Measurements from ENCODE around the gene ZBED5. TPM values are rescaled to one million over a fixed set of nuclear protein-coding genes. Genes with fewer than 3 reads are reported as not detected.
"Not testable (repeated sequence)": the region's sequence is repeated elsewhere in the genome, so short reads cannot be mapped to it uniquely, and the experiment has no call there.

Gene ZBED5
- total and polyA plus RNA-seq, 4 experiments from 2014 or later = 16.7 to 129 (median 72.0) TPM

GRCh38 chr11:10824888-10825287 is 33.0 kb downstream of the ZBED5 start:
- ChIA-PET CTCF (ENCODE audit: partially characterized antibody) (no interaction called here), POLR2A (ENCODE audit: partially characterized antibody) (interaction anchor here (2.7 kb wide), 1 partner anchor 16 kb away, joined by 7 read pairs; the partner anchor contains the start of gene EIF4G2)
- no peak overlapping the region for H3K4me3 ChIP-seq (ENCODE audit: low read length in 2 of 2)
- Mint-ChIP-seq H3K4me1 (peaks cover 4% of the 10 kb centered on the region in 4 donors), H3K9me3 (no peaks in the 10 kb centered on the region), H3K27me3 (peaks cover under 1 to 2% of the 10 kb centered on the region in 2 donors), H3K4me3 (no peak overlapping the region), H3K27ac (no peak overlapping the region), H3K36me3 (peaks cover 0 to 15% of the 10 kb centered on the region in 2 donors)
- no peak for DNase-seq
- H3K9me3 ChIP-seq (ENCODE audit: control insufficient read depth in 1 of 2, low read length in 2 of 2) = no peaks in the 10 kb centered on the region
- H3K4me1 ChIP-seq (ENCODE audit: insufficient read depth, low read length) = no peaks in the 10 kb centered on the region
- H3K27ac ChIP-seq (ENCODE audit: low read depth, low read length) = no peak overlapping the region
- no peaks in the 10 kb centered on the region for H3K36me3 ChIP-seq (ENCODE audit: insufficient read depth, low read length)
- H3K27me3 ChIP-seq (ENCODE audit: insufficient read depth, low read length) = no peaks in the 10 kb centered on the region
- intact Hi-C loops (cut with micrococcal nuclease) = no loop called here

DNA sequence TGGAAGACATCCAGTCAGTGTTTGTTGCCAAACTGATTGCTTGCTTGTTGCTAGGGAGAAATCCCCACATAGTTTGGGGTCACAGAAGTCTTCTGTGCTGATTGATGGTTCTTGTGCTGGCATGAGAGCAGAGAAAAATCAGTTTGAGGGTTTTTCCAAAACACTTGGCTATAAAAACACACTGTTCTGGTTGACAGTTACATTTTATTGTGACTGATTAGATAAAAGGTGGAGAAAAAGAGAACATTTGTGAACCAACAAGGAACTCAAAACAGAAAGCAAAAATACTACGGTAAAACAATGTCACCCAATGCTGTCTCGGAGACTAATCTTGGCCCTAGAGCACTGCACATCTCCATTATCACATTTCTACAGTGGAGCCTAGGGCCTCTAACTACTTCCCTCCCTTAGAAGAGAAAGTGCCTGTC is 34.7 kb downstream of the ZBED5 start:
- ChIA-PET POLR2A (ENCODE audit: partially characterized antibody) (no interaction called here), CTCF (ENCODE audit: partially characterized antibody) (no interaction called here)
- Mint-ChIP-seq H3K36me3 (peaks cover 0 to 13% of the 10 kb centered on the region in 2 donors), H3K27me3 (peaks cover 0 to 2% of the 10 kb centered on the region in 2 donors), H3K27ac (no peak overlapping the region), H3K4me3 (peak overlapping the region in 1 of 8 donors; percentile 4), H3K4me1 (peaks cover 4% of the 10 kb centered on the region in 4 donors), H3K9me3 (no peaks in the 10 kb centered on the region)
- intact Hi-C loops (cut with micrococcal nuclease) = no loop called here
- Histone ChIP-seq H3K9me3 (ENCODE audit: control insufficient read depth in 1 of 2, low read length in 2 of 2) (no peaks in the 10 kb centered on the region), H3K4me3 (ENCODE audit: low read length in 2 of 2) (no peak overlapping the region), H3K4me1 (ENCODE audit: insufficient read depth, low read length) (no peaks in the 10 kb centered on the region), H3K36me3 (ENCODE audit: insufficient read depth, low read length) (no peaks in the 10 kb centered on the region), H3K27ac (ENCODE audit: low read depth, low read length) (no peak overlapping the region), H3K27me3 (ENCODE audit: insufficient read depth, low read length) (no peaks in the 10 kb centered on the region)
- DNase-seq = no peak

DNA sequence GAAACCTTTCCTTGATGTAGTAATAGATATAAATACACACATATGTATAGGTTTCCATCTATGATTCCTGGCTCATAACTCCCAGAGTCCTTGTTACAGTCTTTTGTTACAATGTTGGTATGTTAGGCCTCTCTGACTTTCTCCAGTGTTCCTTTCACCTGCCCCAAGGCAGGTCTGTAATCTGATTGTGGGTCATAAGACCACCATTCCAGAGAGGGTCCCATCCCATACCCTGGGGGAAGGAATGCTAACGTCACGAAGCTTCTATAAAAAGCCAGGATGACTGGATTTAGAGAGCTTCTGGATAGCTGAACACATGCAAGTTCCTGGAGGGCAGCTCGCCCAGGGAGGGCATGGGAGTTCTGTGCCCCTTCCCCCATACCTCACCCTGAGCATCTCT is 35.4 kb downstream of the ZBED5 start:
- CTCF ChIA-PET (ENCODE audit: partially characterized antibody) = not testable (repeated sequence)

GRCh38 chr11:10818594-10818993 is 39.3 kb downstream of the ZBED5 start:
- H3K36me3 Mint-ChIP-seq = peaks cover 0 to 4% of the 10 kb centered on the region in 2 donors
- no peak for DNase-seq

More for the DNA sequence above, 35.4 kb downstream of the ZBED5 start:
- H3K27me3 ChIP-seq (ENCODE audit: insufficient read depth, low read length); H3K4me3 ChIP-seq (ENCODE audit: low read length in 2 of 2); H3K9me3 ChIP-seq (ENCODE audit: control insufficient read depth in 1 of 2, low read length in 2 of 2); H3K4me1 ChIP-seq (ENCODE audit: insufficient read depth, low read length); H3K36me3 ChIP-seq (ENCODE audit: insufficient read depth, low read length); H3K36me3 Mint-ChIP-seq; intact Hi-C loops (cut with micrococcal nuclease); DNase-seq; H3K4me1 Mint-ChIP-seq; H3K4me3 Mint-ChIP-seq; H3K27ac Mint-ChIP-seq; H3K9me3 Mint-ChIP-seq; H3K27ac ChIP-seq (ENCODE audit: low read depth, low read length); POLR2A ChIA-PET (ENCODE audit: partially characterized antibody); H3K27me3 Mint-ChIP-seq: not testable (repeated sequence)

GRCh38 chr11:10813945-10814344 is 43.9 kb downstream of the ZBED5 start:
- Mint-ChIP-seq H3K27me3 (peaks cover 4 to 7% of the 10 kb centered on the region in 2 donors), H3K27ac (peak overlapping the region in 1 of 7 donors; percentile 27), H3K4me3 (no peak overlapping the region), H3K9me3 (peaks cover 0 to under 1% (median 0%) of the 10 kb centered on the region in 8 donors), H3K4me1 (peaks cover 7 to 13% (median 8%) of the 10 kb centered on the region in 4 donors), H3K36me3 (peaks cover 0 to 2% of the 10 kb centered on the region in 2 donors)
- ChIA-PET CTCF (ENCODE audit: partially characterized antibody) (no interaction called here), POLR2A (ENCODE audit: partially characterized antibody) (interaction anchor here (2.8 kb wide), 1 partner anchor 43 kb away, joined by 12 read pairs; the partner anchor contains the start of gene ZBED5)
- Histone ChIP-seq H3K4me1 (ENCODE audit: insufficient read depth, low read length) (peaks cover 8% of the 10 kb centered on the region), H3K9me3 (ENCODE audit: control insufficient read depth in 1 of 2, low read length in 2 of 2) (no peaks in the 10 kb centered on the region), H3K4me3 (ENCODE audit: low read length in 2 of 2) (no peak overlapping the region), H3K27me3 (ENCODE audit: insufficient read depth, low read length) (no peaks in the 10 kb centered on the region), H3K36me3 (ENCODE audit: insufficient read depth, low read length) (no peaks in the 10 kb centered on the region), H3K27ac (ENCODE audit: low read depth, low read length) (no peak overlapping the region)
- intact Hi-C loops (cut with micrococcal nuclease) = no loop called here
- DNase-seq = no peak

More at GRCh38 chr11:10818594-10818993, 39.3 kb downstream of the ZBED5 start:
- H3K27me3 Mint-ChIP-seq = peaks cover 4 to 7% of the 10 kb centered on the region in 2 donors
- no peak overlapping the region for H3K27ac Mint-ChIP-seq
- no peak overlapping the region for H3K4me3 Mint-ChIP-seq
- no peaks in the 10 kb centered on the region for H3K36me3 ChIP-seq (ENCODE audit: insufficient read depth, low read length)
- ChIA-PET POLR2A (ENCODE audit: partially characterized antibody) (interaction anchor here (3.3 kb wide), 1 partner anchor 9 kb away, joined by 21 read pairs; the partner anchor contains the start of gene EIF4G2), CTCF (ENCODE audit: partially characterized antibody) (interaction anchor here (1.8 kb wide), 1 partner anchor 9 kb away, joined by 4 read pairs; no protein-coding TSS in a partner anchor)
- intact Hi-C loops (cut with micrococcal nuclease) = no loop called here
- no peaks in the 10 kb centered on the region for H3K4me1 Mint-ChIP-seq
- H3K27me3 ChIP-seq (ENCODE audit: insufficient read depth, low read length) = no peaks in the 10 kb centered on the region
- H3K27ac ChIP-seq (ENCODE audit: low read depth, low read length) = no peak overlapping the region
- no peak overlapping the region for H3K4me3 ChIP-seq (ENCODE audit: low read length in 2 of 2)
- no peaks in the 10 kb centered on the region for H3K4me1 ChIP-seq (ENCODE audit: insufficient read depth, low read length)
- H3K9me3 ChIP-seq (ENCODE audit: control insufficient read depth in 1 of 2, low read length in 2 of 2) = no peaks in the 10 kb centered on the region
- H3K9me3 Mint-ChIP-seq = no peaks in the 10 kb centered on the region

DNA sequence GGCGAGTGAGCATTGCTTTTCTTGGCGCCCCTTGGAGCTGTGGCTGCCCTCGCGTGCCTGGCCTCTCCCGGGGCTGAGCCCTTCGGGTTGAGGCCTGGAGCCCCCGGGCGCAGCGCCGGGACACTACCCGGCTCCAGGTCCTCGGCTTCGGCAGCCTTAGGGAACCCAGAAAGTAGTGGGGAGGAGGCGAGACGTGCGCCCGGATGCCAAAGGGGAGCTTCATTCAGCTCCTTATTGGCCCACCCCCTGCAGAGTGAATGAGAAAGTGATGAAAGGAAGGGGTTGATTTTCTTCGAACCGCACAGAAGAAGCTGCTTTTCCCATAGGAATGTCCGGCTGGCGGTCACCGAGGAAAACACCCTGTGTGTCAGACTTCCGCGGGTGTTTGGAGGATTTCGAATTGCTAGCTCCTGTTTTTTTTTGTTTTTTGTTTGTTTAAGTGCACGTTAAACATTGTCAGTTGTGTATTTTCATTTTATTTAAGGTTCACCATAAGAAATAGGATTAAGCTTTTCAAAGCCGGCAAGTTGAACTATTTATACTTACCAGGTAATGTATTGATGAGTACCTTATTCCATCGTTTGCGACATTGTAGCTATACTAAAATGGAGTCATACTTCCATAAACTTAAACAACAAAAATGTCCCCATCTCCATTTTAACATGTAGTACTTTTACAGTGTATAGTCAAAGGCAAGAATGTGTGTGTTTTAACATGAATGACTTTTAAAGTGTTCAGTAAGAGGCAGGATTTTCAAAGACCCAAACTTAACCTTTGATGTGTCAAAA is 48.3 kb downstream of the ZBED5 start:
- H3K4me3 ChIP-seq (ENCODE audit: low read length in 2 of 2) = peak overlapping the region; percentile 68 to 95
- peaks cover 22 to 55% (median 34%) of the 10 kb centered on the region in 4 donors for H3K4me1 Mint-ChIP-seq
- intact Hi-C loops (cut with micrococcal nuclease) = loop anchor here (1.0 to 5.0 kb wide), 10 partner anchors 58 to 1349 kb away; partner anchors contain the start of genes AMPD3, CTR9, RNF141 and USP47
- DNase-seq = no peak
- H3K9me3 ChIP-seq (ENCODE audit: control insufficient read depth in 1 of 2, low read length in 2 of 2) = no peaks in the 10 kb centered on the region
- H3K27ac Mint-ChIP-seq = peak overlapping the region; percentile 98 to 100 (median 99)
- peaks cover 36% of the 10 kb centered on the region for H3K4me1 ChIP-seq (ENCODE audit: insufficient read depth, low read length)
- peaks cover 27 to 41% of the 10 kb centered on the region in 2 donors for H3K36me3 Mint-ChIP-seq
- peaks cover 0 to 4% (median 0%) of the 10 kb centered on the region in 8 donors for H3K9me3 Mint-ChIP-seq
- H3K36me3 ChIP-seq (ENCODE audit: insufficient read depth, low read length) = peaks cover 26% of the 10 kb centered on the region
- H3K27me3 Mint-ChIP-seq = peaks cover 0 to 3% of the 10 kb centered on the region in 2 donors
- ChIA-PET CTCF (ENCODE audit: partially characterized antibody) (interaction anchor here (0.8 to 3.6 kb wide), 23 partner anchors 9 to 1033 kb away, joined by 3 to 35 read pairs (median 4); partner anchors contain the start of genes RNF141, USP47 and ZBED5), POLR2A (ENCODE audit: partially characterized antibody) (interaction anchor here (0.6 to 11.7 kb wide), 56 partner anchors 9 to 1496 kb away, joined by 3 to 469 read pairs (median 5); partner anchors contain the start of genes AMPD3, CTR9, IPO7 and RNF141)
- no peaks in the 10 kb centered on the region for H3K27me3 ChIP-seq (ENCODE audit: insufficient read depth, low read length)
- H3K4me3 Mint-ChIP-seq = peak overlapping the region; percentile 96 to 99 (median 98)
- peak overlapping the region; percentile 97 for H3K27ac ChIP-seq (ENCODE audit: low read depth, low read length)
